Astrocyte of the hippocampus (primary cell): ENCODE measurements around the gene AKAP6.
"Not testable (repeated sequence)": the region's sequence is repeated elsewhere in the genome, so short reads cannot be mapped to it uniquely, and the experiment has no call there.

Experiments
- DNase-seq: peaks from one replicate; pipeline ENCODE4 v3.0.0; 2011; ENCODE audit warnings: low read depth, low spot score

Gene AKAP6

GRCh38 chr14:32576088-32576795 lies 247.1 kb downstream of the AKAP6 start:
- DNase-seq: peak; percentile 82

GRCh38 chr14:32576977-32577376 lies 247.9 kb downstream of the AKAP6 start:
- DNase-seq: no peak

DNA sequence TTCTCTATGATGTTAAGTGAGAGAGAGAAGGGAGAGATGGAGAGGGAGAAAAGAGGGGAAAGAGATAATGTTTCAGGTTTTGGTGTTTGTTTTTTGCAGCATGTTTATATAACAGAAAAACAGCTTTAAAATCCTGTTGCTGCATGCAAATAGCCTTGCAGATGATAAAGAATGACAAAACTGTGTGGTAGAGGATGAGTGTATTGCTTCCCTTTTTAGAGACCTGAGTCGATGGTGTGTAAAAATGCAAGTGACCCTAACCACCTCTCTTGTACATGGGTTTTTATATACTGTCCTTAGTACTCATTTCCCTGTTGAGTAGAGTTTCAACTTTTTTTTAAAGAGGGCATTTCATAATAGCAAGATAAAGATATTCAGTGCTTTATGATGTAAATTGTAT lies 249.1 kb downstream of the AKAP6 start:
- DNase-seq: no peak

DNA sequence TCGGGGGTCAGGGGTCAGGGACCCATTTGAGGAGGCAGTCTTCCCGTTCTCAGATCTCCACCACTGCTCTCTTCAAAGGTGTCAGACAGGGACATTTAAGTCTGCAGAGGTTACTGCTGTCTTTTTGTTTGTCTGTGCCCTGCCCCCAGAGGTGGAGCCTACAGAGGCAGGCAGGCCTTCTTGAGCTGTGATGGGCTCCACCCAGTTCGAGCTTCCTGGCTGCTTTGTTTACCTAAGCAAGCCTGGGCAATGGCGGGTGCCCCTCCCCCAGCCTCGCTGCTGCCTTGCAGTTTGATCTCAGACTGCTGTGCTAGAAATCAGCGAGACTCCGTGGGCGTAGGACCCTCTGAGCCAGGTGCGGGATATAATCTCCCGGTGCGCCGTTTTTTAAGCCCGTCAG lies 254.3 kb downstream of the AKAP6 start:
- not testable (repeated sequence) for DNase-seq

GRCh38 chr14:32584079-32584478 lies 255.0 kb downstream of the AKAP6 start:
- no peak for DNase-seq

DNA sequence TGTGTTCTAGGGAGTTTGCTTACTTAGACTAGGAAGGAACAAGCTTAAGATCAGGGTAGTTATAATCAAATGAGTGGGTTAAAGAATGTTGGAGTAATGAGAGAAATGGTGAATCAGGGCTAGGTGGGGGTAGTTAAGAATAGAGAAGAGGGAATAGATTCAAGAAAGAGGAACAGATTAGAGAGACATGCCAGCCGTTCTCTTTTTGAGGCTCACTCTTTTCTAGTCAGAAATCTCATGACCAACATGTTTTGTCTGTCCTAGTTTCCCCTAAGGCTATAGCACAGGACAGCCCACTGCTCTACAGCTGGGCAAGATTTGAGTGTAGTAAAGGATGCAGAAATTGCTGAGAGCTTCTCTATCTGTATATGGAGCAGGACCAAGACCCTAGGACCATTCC lies 258.4 kb downstream of the AKAP6 start:
- DNase-seq: no peak

- DNase-seq: peak; percentile 75
Measured at GRCh38 chr14:32588448-32589320, 259.6 kb downstream of the AKAP6 start.

GRCh38 chr14:32590157-32590556 lies 261.1 kb downstream of the AKAP6 start:
- no peak for DNase-seq

- peak; percentile 54 for DNase-seq
Measured at GRCh38 chr14:32593290-32593942, 264.3 kb downstream of the AKAP6 start.

GRCh38 chr14:32594766-32595165 lies 265.7 kb downstream of the AKAP6 start:
- DNase-seq: peak; percentile 39

- no peak for DNase-seq
Measured at GRCh38 chr14:32595497-32595896, 266.4 kb downstream of the AKAP6 start.

- DNase-seq: no peak
Measured at GRCh38 chr14:32596390-32596789, 267.3 kb downstream of the AKAP6 start.

DNA sequence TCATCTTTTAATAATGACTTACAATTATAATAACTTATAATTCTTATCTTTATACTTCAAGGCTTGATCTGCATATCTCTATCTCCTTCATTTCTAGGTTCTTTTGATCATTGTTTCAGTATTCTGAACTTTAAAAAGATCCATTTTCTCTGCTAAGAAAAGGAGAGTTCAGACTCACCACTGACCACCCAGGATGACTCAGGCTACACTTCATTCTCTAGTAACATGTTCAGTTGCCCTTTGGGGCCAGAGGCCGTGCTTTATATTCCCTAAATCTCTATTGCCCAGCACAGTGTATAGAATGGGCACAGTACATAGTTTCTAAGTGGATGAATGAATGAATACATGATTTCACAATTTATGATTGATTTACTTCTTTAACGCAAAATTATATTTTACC lies 268.7 kb downstream of the AKAP6 start:
- no peak for DNase-seq

DNA sequence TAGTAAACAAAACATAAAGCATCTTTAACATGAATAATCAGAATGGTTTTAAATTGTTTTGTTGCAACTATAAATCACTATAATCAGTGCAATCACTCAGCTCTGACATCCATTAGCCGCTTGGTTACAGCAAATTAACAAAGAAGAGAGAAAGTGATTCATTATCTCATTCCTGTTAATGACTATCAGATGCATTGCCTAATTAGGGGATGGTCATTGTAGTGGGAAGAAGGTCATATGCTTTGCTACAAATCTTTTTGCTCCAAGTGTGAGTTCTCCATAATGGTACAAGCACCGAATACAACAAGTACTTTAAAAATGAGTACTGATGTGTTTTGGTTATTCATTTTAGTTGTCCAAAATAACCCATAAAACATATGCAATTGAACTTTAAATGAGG lies 272.0 kb downstream of the AKAP6 start:
- DNase-seq: no peak

- DNase-seq: no peak
Measured at GRCh38 chr14:32601906-32602305, 272.8 kb downstream of the AKAP6 start.

DNA sequence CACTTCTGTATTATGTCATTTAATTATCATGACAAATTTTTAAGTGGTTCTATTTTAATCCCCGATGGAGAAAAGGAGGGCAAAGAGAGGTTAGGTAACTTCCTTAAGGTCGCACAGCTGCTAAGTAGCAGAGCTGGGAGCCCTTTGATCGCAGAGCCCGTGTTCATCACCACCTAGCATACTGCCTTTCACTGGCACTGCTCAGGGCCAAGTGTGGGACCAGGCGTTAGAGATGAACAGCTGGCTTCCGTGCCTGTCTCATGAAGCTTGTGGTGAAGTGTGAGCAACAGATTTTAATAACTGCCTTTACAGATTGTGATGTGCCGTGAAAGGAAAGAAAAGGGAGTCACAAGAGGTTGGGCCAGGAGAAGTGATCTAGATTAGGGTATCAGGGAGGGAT lies 273.6 kb downstream of the AKAP6 start:
- no peak for DNase-seq

GRCh38 chr14:32603992-32604565 lies 275.0 kb downstream of the AKAP6 start:
- DNase-seq: no peak

GRCh38 chr14:32606301-32606700 lies 277.2 kb downstream of the AKAP6 start:
- peak; percentile 55 for DNase-seq

DNA sequence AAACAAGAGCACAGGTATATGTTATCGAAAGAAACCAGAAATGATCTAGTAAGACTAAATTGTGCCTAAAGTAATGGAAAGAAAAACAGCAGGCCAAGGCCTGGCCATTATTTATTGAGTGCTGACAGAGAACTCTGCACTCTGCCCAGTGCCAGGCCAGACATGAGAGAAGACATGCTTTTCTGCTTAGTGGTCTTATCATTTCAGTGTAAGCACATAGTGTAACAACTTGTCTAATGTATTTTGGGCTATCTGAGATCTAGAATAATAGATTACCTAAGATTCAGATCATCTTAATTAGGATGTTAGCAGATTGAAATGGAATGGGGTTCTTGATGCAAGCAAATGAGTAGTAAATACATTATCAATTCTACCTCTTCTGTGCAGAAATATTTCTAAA lies 278.3 kb downstream of the AKAP6 start:
- no peak for DNase-seq

DNA sequence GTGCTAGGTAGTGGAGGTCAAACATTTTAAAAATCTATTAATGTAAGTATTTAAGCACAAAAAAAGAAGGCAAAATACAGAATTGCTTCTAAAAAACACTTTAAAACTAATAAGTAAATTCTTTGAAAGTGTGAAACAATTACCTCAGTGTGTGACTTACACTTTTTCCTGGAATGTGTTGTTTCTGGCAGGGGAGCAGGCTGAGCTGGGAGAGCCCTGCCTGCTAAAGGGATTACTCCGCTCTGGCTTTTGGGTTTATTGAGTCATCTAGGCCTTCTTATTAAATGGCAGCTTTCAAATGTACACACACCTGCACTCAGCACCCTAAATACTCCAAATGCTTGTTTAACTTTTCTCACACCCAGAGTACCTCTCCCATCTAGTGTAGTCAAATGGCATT lies 279.8 kb downstream of the AKAP6 start:
- DNase-seq: peak; percentile 91

- no peak for DNase-seq
Measured at GRCh38 chr14:32609388-32609787, 280.3 kb downstream of the AKAP6 start.

GRCh38 chr14:32611752-32612151 lies 282.7 kb downstream of the AKAP6 start:
- peak; percentile 42 for DNase-seq
